HepG2 (cell line): ENCODE results near the gene TTBK1. TPM values are rescaled to one million over a fixed set of nuclear protein-coding genes. Genes with fewer than 3 reads are reported as not detected.
A peak's percentile ranks its signal among the peaks of the same experiment; 100 is the strongest.

Source experiments
- ATAD3A ChIP-seq: sonication (generic); formaldehyde crosslinking; IDR thresholded peaks from 2 replicates; pipeline ENCODE4 v1.4.0; 2020; ENCODE audit warnings: missing genetic modification reagents
- EP300 ChIP-seq, 3 experiments: sonication (generic) in 1 of 3; formaldehyde crosslinking in 1 of 3; IDR thresholded peaks; 2 replicates each; pipeline versions ENCODE4 v1.5.1 to v1.6.1; 2011 to 2020; ENCODE audit warnings: low read depth in 2 of 3, low read length in 2 of 3, borderline replicate concordance in 1 of 3, improper control_type of control experiment in 1 of 3, mild to moderate bottlenecking in 1 of 3, missing genetic modification reagents in 1 of 3, moderate library complexity in 1 of 3
- KDM2A ChIP-seq: sonication (generic); formaldehyde crosslinking; IDR thresholded peaks from 2 replicates; pipeline ENCODE4 v1.4.0; 2020; ENCODE audit warnings: low read depth, missing genetic modification reagents, borderline replicate concordance
- KLF13 ChIP-seq: sonication (generic); formaldehyde crosslinking; IDR thresholded peaks from 2 replicates; pipeline ENCODE4 v1.4.0; 2020; ENCODE audit warnings: mild to moderate bottlenecking, missing genetic modification reagents
- LCORL ChIP-seq, 2 experiments: fragments of 450-650 bp in 1 of 2; sonication (generic) in 1 of 2; formaldehyde crosslinking in 1 of 2; IDR thresholded peaks; 2 replicates each; pipeline versions ENCODE4 v1.5.0 to v1.6.1; 2017 to 2020; ENCODE audit warnings: antibody characterized with exemption in 1 of 2, missing genetic modification reagents in 1 of 2
- MYNN ChIP-seq: sonication (generic); formaldehyde crosslinking; IDR thresholded peaks from 2 replicates; pipeline ENCODE4 v1.4.0; 2020; ENCODE audit warnings: mild to moderate bottlenecking, low read depth, missing genetic modification reagents
- NFE2L1 ChIP-seq: sonication (generic); formaldehyde crosslinking; IDR thresholded peaks from 2 replicates; pipeline ENCODE4 v1.4.0; 2020; ENCODE audit warnings: missing genetic modification reagents, mild to moderate bottlenecking, borderline replicate concordance
- U2AF1 ChIP-seq: fragments of 200-400 bp; formaldehyde crosslinking; optimal IDR thresholded peaks from 2 replicates; pipeline ENCODE3; 2017; ENCODE audit warnings: mild to moderate bottlenecking, low read depth, low read length
- ZBTB7B ChIP-seq: sonication (generic); formaldehyde crosslinking; IDR thresholded peaks from 2 replicates; pipeline ENCODE4 v1.4.0; 2020; ENCODE audit warnings: missing genetic modification reagents
- ZMYM3 ChIP-seq: sonication (generic); formaldehyde crosslinking; IDR thresholded peaks from 2 replicates; pipeline ENCODE4 v1.5.1; 2020; ENCODE audit warnings: mild to moderate bottlenecking, missing genetic modification reagents
- ZNF101 ChIP-seq: sonication (generic); formaldehyde crosslinking; IDR thresholded peaks from 2 replicates; pipeline ENCODE4 v1.4.0; 2020; ENCODE audit warnings: mild to moderate bottlenecking, low read depth, missing genetic modification reagents, borderline replicate concordance
- ZNF468 ChIP-seq: sonication (generic); formaldehyde crosslinking; IDR thresholded peaks from 2 replicates; pipeline ENCODE4 v1.8.0; 2022; ENCODE audit warnings: mild to moderate bottlenecking, moderate library complexity, missing genetic modification reagents
- ZNF781 ChIP-seq: sonication (generic); formaldehyde crosslinking; IDR thresholded peaks from 2 replicates; pipeline ENCODE4 v1.5.1; 2020; ENCODE audit warnings: borderline replicate concordance, mild to moderate bottlenecking, missing genetic modification reagents; ENCODE audit errors: not compliant biosample characterization
- polyA plus RNA-seq, 8 experiments: library from polyadenylated mRNA; depleted of rRNA in 3 of 8; stranded (reverse) in 7 of 8; unstranded in 1 of 8; fragments of >200 nt; fragmentation: Illumina TruSeq in 4 of 8; extraction: Trizol in 4 of 8; gene quantifications; 2 replicates each; pipeline versions ENCODE4 v1.2.1 to v1.2.3, GENCODE V29; 2011 to 2016; ENCODE audit warnings: low read depth in 4 of 8, missing spikeins in 1 of 8, mixed read lengths in 1 of 8; ENCODE audit not compliant: insufficient read depth in 1 of 8
- total RNA-seq, 5 experiments: library from RNA; depleted of rRNA; stranded (reverse); fragments of >200 nt; fragmentation: Illumina TruSeq; extraction: Trizol; gene quantifications; 2 replicates each; pipeline ENCODE4 v1.2.3, GENCODE V29; 2016; ENCODE audit warnings: low read depth in 1 of 5
- TF ChIP-seq, protein P1 (sequence below): sonication (generic); formaldehyde crosslinking; IDR thresholded peaks from 2 replicates; pipeline ENCODE4 v1.4.0; 2020; ENCODE audit warnings: missing genetic modification reagents, borderline replicate concordance
- TF ChIP-seq, protein P2 (sequence below): IDR thresholded peaks from 2 replicates; pipeline ENCODE4 v1.6.1; 2018; ENCODE audit warnings: missing genetic modification reagents, mild to moderate bottlenecking, missing compliant biosample characterization
- TF ChIP-seq, protein P3 (sequence below): sonication (generic); formaldehyde crosslinking; IDR thresholded peaks from 2 replicates; pipeline ENCODE4 v1.4.0; 2020; ENCODE audit warnings: missing genetic modification reagents, mild to moderate bottlenecking, borderline replicate concordance
- TF ChIP-seq, protein P4 (sequence below): sonication (generic); formaldehyde crosslinking; IDR thresholded peaks from 2 replicates; pipeline ENCODE4 v1.5.1; 2020; ENCODE audit warnings: missing genetic modification reagents, mild to moderate bottlenecking, borderline replicate concordance
- TF ChIP-seq, protein P5 (sequence below): sonication (generic); IDR thresholded peaks from 2 replicates; pipeline ENCODE4 v1.6.1; 2016; ENCODE audit warnings: low read depth, borderline replicate concordance

TTBK1 gene
- total and polyA plus RNA-seq, 2 of the 13 experiments (the other 11 are each of a cell fraction or from before 2014, with no cell fraction given): 0.24 to 0.33 TPM

DNA sequence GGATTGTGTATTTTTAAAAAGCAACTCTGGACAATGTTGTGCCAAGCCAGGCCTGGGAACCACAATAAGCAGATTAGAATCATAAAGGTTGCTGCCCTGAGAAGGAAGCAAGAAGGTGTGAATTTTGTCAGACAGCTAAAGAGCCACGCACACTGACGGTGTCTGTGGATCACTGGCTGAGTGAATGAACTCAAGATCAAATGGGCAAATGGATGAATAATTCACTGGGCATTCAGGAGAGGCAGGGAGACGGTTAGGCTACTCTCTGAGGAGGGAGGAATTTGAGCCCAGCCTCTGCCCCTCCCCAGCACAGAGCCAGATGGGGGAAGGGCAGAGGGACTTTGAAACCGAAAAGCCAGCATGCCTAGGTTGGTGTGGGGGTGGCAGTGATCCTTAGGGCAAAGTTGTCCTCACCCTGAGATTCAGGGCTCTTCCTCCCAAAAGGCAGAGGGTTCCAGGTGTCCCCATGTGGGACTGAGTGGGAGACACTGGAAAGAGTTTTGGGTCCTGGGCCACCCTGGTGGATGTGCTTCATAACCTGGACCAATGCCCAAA is 35.3 kb downstream of the TTBK1 start (continued):
- TF ChIP-seq, protein P1, sequence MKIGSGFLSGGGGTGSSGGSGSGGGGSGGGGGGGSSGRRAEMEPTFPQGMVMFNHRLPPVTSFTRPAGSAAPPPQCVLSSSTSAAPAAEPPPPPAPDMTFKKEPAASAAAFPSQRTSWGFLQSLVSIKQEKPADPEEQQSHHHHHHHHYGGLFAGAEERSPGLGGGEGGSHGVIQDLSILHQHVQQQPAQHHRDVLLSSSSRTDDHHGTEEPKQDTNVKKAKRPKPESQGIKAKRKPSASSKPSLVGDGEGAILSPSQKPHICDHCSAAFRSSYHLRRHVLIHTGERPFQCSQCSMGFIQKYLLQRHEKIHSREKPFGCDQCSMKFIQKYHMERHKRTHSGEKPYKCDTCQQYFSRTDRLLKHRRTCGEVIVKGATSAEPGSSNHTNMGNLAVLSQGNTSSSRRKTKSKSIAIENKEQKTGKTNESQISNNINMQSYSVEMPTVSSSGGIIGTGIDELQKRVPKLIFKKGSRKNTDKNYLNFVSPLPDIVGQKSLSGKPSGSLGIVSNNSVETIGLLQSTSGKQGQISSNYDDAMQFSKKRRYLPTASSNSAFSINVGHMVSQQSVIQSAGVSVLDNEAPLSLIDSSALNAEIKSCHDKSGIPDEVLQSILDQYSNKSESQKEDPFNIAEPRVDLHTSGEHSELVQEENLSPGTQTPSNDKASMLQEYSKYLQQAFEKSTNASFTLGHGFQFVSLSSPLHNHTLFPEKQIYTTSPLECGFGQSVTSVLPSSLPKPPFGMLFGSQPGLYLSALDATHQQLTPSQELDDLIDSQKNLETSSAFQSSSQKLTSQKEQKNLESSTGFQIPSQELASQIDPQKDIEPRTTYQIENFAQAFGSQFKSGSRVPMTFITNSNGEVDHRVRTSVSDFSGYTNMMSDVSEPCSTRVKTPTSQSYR: peak; percentile 99
- peak; percentile 2; the same call in 1 of the 2 replicates for TF ChIP-seq KDM2A (CRISPR knock-in tag)
- TF ChIP-seq MYNN (CRISPR knock-in tag): no peak
- TF ChIP-seq, protein P2, sequence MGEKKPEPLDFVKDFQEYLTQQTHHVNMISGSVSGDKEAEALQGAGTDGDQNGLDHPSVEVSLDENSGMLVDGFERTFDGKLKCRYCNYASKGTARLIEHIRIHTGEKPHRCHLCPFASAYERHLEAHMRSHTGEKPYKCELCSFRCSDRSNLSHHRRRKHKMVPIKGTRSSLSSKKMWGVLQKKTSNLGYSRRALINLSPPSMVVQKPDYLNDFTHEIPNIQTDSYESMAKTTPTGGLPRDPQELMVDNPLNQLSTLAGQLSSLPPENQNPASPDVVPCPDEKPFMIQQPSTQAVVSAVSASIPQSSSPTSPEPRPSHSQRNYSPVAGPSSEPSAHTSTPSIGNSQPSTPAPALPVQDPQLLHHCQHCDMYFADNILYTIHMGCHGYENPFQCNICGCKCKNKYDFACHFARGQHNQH (CRISPR knock-in tag): peak; percentile 75; the same call in 1 of the 2 replicates
- TF ChIP-seq ZNF468 (CRISPR knock-in tag): no peak
- TF ChIP-seq ZNF781 (CRISPR knock-in tag): no peak
- TF ChIP-seq ZNF101 (CRISPR knock-in tag): peak; percentile 81; the same call in 1 of the 2 replicates
- TF ChIP-seq KLF13 (CRISPR knock-in tag): no peak
- TF ChIP-seq EP300 (IDR thresholded peaks at IDR 0.05; ENCODE audit: low read depth in 2 of 2, low read length in 2 of 2): peak in 1 of 2 experiments; percentile 87; a peak in 3 of 4 replicates
- TF ChIP-seq EP300 (CRISPR knock-in tag; IDR thresholded peaks at IDR 0.05; ENCODE audit: borderline replicate concordance): peak; percentile 68; the same call in 1 of the 2 replicates
- TF ChIP-seq, protein P3, sequence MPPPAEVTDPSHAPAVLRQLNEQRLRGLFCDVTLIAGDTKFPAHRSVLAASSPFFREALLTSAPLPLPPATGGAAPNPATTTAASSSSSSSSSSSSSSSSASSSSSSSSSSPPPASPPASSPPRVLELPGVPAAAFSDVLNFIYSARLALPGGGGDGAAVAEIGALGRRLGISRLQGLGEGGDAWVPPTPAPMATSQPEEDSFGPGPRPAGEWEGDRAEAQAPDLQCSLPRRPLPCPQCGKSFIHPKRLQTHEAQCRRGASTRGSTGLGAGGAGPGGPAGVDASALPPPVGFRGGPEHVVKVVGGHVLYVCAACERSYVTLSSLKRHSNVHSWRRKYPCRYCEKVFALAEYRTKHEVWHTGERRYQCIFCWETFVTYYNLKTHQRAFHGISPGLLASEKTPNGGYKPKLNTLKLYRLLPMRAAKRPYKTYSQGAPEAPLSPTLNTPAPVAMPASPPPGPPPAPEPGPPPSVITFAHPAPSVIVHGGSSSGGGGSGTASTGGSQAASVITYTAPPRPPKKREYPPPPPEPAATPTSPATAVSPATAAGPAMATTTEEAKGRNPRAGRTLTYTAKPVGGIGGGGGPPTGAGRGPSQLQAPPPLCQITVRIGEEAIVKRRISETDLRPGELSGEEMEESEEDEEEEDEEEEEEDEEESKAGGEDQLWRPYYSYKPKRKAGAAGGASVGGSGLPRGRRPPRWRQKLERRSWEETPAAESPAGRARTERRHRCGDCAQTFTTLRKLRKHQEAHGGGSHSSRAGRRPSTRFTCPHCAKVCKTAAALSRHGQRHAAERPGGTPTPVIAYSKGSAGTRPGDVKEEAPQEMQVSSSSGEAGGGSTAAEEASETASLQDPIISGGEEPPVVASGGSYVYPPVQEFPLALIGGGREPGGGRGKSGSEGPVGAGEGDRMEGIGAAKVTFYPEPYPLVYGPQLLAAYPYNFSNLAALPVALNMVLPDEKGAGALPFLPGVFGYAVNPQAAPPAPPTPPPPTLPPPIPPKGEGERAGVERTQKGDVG (CRISPR knock-in tag): no peak; the same call in 1 of the 2 replicates
- no peak for TF ChIP-seq NFE2L1 (CRISPR knock-in tag)
- TF ChIP-seq LCORL (IDR thresholded peaks at IDR 0.05): no peak
- peak; percentile 62; the same call in 1 of the 2 replicates for TF ChIP-seq LCORL (CRISPR knock-in tag; IDR thresholded peaks at IDR 0.05)
- TF ChIP-seq ZMYM3 (CRISPR knock-in tag): peak; percentile 85
- TF ChIP-seq, protein P4, sequence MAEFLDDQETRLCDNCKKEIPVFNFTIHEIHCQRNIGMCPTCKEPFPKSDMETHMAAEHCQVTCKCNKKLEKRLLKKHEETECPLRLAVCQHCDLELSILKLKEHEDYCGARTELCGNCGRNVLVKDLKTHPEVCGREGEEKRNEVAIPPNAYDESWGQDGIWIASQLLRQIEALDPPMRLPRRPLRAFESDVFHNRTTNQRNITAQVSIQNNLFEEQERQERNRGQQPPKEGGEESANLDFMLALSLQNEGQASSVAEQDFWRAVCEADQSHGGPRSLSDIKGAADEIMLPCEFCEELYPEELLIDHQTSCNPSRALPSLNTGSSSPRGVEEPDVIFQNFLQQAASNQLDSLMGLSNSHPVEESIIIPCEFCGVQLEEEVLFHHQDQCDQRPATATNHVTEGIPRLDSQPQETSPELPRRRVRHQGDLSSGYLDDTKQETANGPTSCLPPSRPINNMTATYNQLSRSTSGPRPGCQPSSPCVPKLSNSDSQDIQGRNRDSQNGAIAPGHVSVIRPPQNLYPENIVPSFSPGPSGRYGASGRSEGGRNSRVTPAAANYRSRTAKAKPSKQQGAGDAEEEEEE (CRISPR knock-in tag): no peak
- TF ChIP-seq ATAD3A: no peak
- TF ChIP-seq ZBTB7B (CRISPR knock-in tag): no peak
- no peak for TF ChIP-seq U2AF1
- TF ChIP-seq, protein P5, sequence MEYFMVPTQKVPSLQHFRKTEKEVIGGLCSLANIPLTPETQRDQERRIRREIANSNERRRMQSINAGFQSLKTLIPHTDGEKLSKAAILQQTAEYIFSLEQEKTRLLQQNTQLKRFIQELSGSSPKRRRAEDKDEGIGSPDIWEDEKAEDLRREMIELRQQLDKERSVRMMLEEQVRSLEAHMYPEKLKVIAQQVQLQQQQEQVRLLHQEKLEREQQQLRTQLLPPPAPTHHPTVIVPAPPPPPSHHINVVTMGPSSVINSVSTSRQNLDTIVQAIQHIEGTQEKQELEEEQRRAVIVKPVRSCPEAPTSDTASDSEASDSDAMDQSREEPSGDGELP: no peak
